Measurements from ENCODE around the gene HMCN2.
"Not testable (repeated sequence)": the region's sequence is repeated elsewhere in the genome, so short reads cannot be mapped to it uniquely, and the experiment has no call there.

HMCN2 gene

GRCh38 chr9:130400870-130401269 lies 135.3 kb downstream of the HMCN2 start:
- DNase-seq (ENCODE audit: low read depth): no peak
- TF ChIP-seq CTCF (IDR thresholded peaks at IDR 0.05; ENCODE audit: low read depth, low read length, missing control alignments): no peak
- no peak overlapping the region for H3K4me3 ChIP-seq (ENCODE audit: low read depth, low read length)

- H3K4me3 ChIP-seq (ENCODE audit: low read depth, low read length); DNase-seq (ENCODE audit: low read depth): not testable (repeated sequence)
Observed at GRCh38 chr9:130401742-130402141, 136.2 kb downstream of the HMCN2 start.

- DNase-seq (ENCODE audit: low read depth): no peak
- TF ChIP-seq CTCF (IDR thresholded peaks at IDR 0.05; ENCODE audit: low read depth, low read length, missing control alignments): no peak
- no peak overlapping the region for H3K4me3 ChIP-seq (ENCODE audit: low read depth, low read length)
Observed at GRCh38 chr9:130402243-130402642, 136.7 kb downstream of the HMCN2 start.

- H3K4me3 ChIP-seq (ENCODE audit: low read depth, low read length): no peak overlapping the region
- DNase-seq (ENCODE audit: low read depth): no peak
- no peak for TF ChIP-seq CTCF (IDR thresholded peaks at IDR 0.05; ENCODE audit: low read depth, low read length, missing control alignments)
Observed at GRCh38 chr9:130402645-130403440, 137.3 kb downstream of the HMCN2 start.

GRCh38 chr9:130405657-130406257 lies 140.2 kb downstream of the HMCN2 start:
- TF ChIP-seq CTCF (IDR thresholded peaks at IDR 0.05; ENCODE audit: low read depth, low read length, missing control alignments): no peak
- DNase-seq (ENCODE audit: low read depth): no peak
- no peak overlapping the region for H3K4me3 ChIP-seq (ENCODE audit: low read depth, low read length)

- DNase-seq (ENCODE audit: low read depth): no peak
- no peak for TF ChIP-seq CTCF (IDR thresholded peaks at IDR 0.05; ENCODE audit: low read depth, low read length, missing control alignments)
- H3K4me3 ChIP-seq (ENCODE audit: low read depth, low read length): no peak overlapping the region
Observed at GRCh38 chr9:130406278-130406895, 140.8 kb downstream of the HMCN2 start.

GRCh38 chr9:130407916-130408663 lies 142.5 kb downstream of the HMCN2 start:
- no peak overlapping the region for H3K4me3 ChIP-seq (ENCODE audit: low read depth, low read length)
- DNase-seq (ENCODE audit: low read depth): no peak
- TF ChIP-seq CTCF (IDR thresholded peaks at IDR 0.05; ENCODE audit: low read depth, low read length, missing control alignments): no peak
